CD4-positive, CD25-positive, alpha-beta regulatory T cell (primary cell): ENCODE results near the gene UBE4B. TPM values are rescaled to one million over a fixed set of nuclear protein-coding genes. Genes with fewer than 3 reads are reported as not detected.

Source experiments
- ATAC-seq, 2 donors: fragments of 150-1000 bp; cut with Tn5 transposase; one replicate each; pipeline ENCODE4 v1.10.0; 2021; ENCODE audit warnings: low read depth in 2 of 2, moderate number of reproducible peaks in 2 of 2, moderate library complexity in 1 of 2
- DNase-seq, 3 donors: peaks; one replicate each; pipeline versions ENCODE4 v3.0.0 to v3.0.0-alpha.2; 2012 to 2022; ENCODE audit warnings: mixed read lengths in 1 of 3
- H3K27ac ChIP-seq: one replicate; pipeline ENCODE4 v1.7.0; 2013; ENCODE audit warnings: mild to moderate bottlenecking, low read length; ENCODE audit not compliant: insufficient read depth, poor library complexity, severe bottlenecking
- H3K27me3 ChIP-seq: one replicate; pipeline ENCODE4 v1.7.0; 2013; ENCODE audit warnings: low read length; ENCODE audit not compliant: control insufficient read depth, insufficient read depth
- H3K36me3 ChIP-seq: one replicate; pipeline ENCODE4 v1.7.0; 2013; ENCODE audit warnings: mild to moderate bottlenecking, low read length, moderate library complexity; ENCODE audit not compliant: control insufficient read depth, insufficient read depth
- H3K4me1 ChIP-seq: 2 replicates; pipeline ENCODE4 v1.7.0; 2013; ENCODE audit warnings: mild to moderate bottlenecking, low read length; ENCODE audit not compliant: insufficient read depth, control insufficient read depth, poor library complexity, severe bottlenecking
- H3K4me3 ChIP-seq: one replicate; pipeline ENCODE4 v1.7.0; 2013; ENCODE audit warnings: low read depth, mild to moderate bottlenecking, low read length, moderate library complexity
- H3K9me3 ChIP-seq, 2 experiments: 1 replicate in 1 of 2; 2 replicates in 1 of 2; pipeline ENCODE4 v1.7.0; 2013; ENCODE audit warnings: low read length in 2 of 2, mild to moderate bottlenecking in 1 of 2, moderate library complexity in 1 of 2; ENCODE audit not compliant: control insufficient read depth in 2 of 2
- H3K27ac Mint-ChIP-seq, 3 donors: one replicate each; pipeline ENCODE4 v1.8.0; 2020 to 2022; ENCODE audit warnings: mild to moderate bottlenecking in 3 of 3, mixed read lengths in 3 of 3, moderate library complexity in 2 of 3
- H3K27me3 Mint-ChIP-seq: one replicate; pipeline ENCODE4 v1.8.0; 2022; ENCODE audit warnings: mild to moderate bottlenecking, mixed read lengths
- H3K36me3 Mint-ChIP-seq: one replicate; pipeline ENCODE4 v1.8.0; 2020; ENCODE audit warnings: mixed read lengths
- H3K4me1 Mint-ChIP-seq, 4 donors: one replicate each; pipeline ENCODE4 v1.8.0; 2020 to 2022; ENCODE audit warnings: mixed read lengths in 4 of 4, mild to moderate bottlenecking in 1 of 4
- H3K4me3 Mint-ChIP-seq, 4 donors: one replicate each; pipeline ENCODE4 v1.8.0; 2020 to 2022; ENCODE audit warnings: mild to moderate bottlenecking in 4 of 4, mixed read lengths in 4 of 4, moderate library complexity in 3 of 4
- H3K9me3 Mint-ChIP-seq, 7 donors: one replicate each; pipeline ENCODE4 v1.8.0; 2020 to 2022; ENCODE audit warnings: mixed read lengths in 7 of 7, mild to moderate bottlenecking in 3 of 7, moderate library complexity in 2 of 7
- polyA plus RNA-seq, 4 donors: library from polyadenylated mRNA; unstranded; fragments of 300-500 nt; fragmentation: Illumina TruSeq; gene quantifications; one replicate each; pipeline ENCODE4 v1.2.3, GENCODE V29; 2021
- total RNA-seq: library from RNA; stranded (reverse); gene quantifications from one replicate; pipeline ENCODE4 v1.2.3, GENCODE V29; 2022

UBE4B gene
- total and polyA plus RNA-seq, 5 donors from 2014 or later: 8.0 to 38.7 (median 9.3) TPM

DNA sequence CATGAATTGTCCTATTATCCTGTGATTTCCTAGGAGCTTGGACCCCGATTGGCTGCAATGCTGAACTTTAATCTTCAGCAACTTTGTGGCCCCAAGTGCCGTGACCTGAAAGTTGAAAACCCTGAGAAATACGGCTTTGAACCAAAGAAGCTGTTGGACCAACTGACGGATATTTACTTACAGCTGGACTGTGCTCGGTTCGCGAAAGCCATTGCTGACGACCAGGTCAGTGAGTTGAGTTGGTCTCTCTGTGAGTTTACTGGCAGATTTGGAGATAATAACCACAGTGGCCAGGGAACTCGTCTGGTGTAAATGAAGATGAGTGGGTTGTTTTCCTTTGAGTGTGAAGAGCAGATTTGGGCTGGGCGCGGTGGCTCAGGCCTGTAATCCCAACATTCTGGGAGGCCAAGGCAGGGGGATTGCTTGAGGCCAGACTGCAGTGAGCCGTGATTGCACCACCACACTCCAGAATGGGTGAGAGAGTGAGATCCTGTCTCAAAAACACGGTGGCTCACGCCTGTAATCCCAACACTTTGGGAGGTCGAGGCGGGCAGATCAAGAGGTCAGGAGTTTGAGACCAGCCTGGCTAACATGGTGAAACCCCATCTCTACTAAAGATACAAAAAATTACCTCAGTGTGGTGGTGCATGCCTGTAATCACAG, 138.5 kb downstream of the UBE4B start:
- Mint-ChIP-seq H3K4me3 (no peak overlapping the region), H3K36me3 (peaks cover 47% of the 10 kb centered on the region), H3K27me3 (no peaks in the 10 kb centered on the region), H3K27ac (peak overlapping the region in 2 of 3 donors; percentile 29 to 79), H3K9me3 (peaks cover 0 to 6% (median 2%) of the 10 kb centered on the region in 7 donors), H3K4me1 (peaks cover 9 to 22% (median 18%) of the 10 kb centered on the region in 4 donors)
- Histone ChIP-seq H3K27me3 (no peaks in the 10 kb centered on the region), H3K4me1 (peaks cover 15% of the 10 kb centered on the region), H3K4me3 (no peak overlapping the region), H3K27ac (no peak overlapping the region), H3K36me3 (peaks cover 47% of the 10 kb centered on the region), H3K9me3 (no peaks in the 10 kb centered on the region)
- DNase-seq (no peak), ATAC-seq (no peak)

DNA sequence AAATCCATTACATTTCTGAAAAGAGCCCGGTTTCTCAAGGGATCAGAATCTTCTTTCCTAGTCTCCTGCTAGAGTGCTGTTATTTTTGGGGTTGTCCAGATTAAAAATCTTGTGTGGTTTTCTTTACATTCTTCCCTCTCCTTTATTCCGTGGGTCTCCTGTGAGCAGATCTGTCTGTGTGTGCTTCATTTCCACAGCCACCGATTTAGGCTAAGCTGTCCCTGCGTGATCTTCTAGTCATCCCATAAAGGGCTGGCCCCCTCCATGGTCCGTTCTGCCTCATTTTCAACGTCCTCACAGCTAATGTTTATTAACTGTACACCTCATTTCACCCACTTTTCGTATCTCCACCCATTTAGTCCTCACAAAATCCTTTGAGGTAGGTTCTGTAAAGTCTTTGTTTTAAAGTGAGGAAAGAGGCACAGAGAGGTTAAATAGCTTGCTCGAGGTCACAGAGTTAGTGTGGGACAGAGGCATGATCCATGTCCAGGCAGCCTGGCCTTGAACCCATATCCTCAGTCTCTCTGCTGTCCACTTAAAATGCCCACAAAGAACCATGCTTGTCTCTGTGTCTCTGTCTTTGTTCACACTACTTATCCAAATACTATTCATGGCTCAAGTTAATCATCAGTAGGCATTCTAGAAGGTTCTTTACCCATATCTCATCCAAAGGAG, 139.4 kb downstream of the UBE4B start:
- DNase-seq (no peak), ATAC-seq (no peak)
- Mint-ChIP-seq H3K4me1 (peaks cover 11 to 22% (median 18%) of the 10 kb centered on the region in 4 donors), H3K4me3 (no peak overlapping the region), H3K27ac (peak overlapping the region in 2 of 3 donors; percentile 63 to 91), H3K36me3 (peaks cover 50% of the 10 kb centered on the region), H3K27me3 (no peaks in the 10 kb centered on the region), H3K9me3 (peaks cover 0 to 6% (median 2%) of the 10 kb centered on the region in 7 donors)
- H3K27me3 ChIP-seq: no peaks in the 10 kb centered on the region
- no peaks in the 10 kb centered on the region for H3K9me3 ChIP-seq
- H3K4me3 ChIP-seq: no peak overlapping the region
- no peak overlapping the region for H3K27ac ChIP-seq
- peaks cover 15% of the 10 kb centered on the region for H3K4me1 ChIP-seq
- peaks cover 47% of the 10 kb centered on the region for H3K36me3 ChIP-seq

DNA sequence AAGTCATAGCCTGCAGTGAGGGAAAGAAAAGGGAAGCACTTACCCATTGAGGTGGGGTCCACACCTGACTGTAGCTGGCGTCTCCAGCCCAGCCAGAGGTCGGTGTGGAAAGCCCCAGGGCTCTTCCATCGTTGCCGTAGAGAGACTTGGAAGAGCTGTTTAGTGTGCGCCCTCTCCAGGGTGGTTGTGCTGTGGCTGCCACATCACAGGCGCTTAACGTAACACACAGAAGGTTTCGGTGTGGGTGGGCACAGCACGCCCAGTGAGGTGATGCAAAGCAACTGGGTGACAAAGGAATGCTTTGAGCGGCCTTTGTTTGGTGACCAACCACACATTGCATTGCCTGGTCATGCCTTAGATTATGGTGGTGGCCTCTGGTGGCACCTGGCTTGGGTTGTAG, 140.8 kb downstream of the UBE4B start:
- peaks cover 41% of the 10 kb centered on the region for H3K36me3 ChIP-seq
- no peaks in the 10 kb centered on the region for H3K27me3 Mint-ChIP-seq
- no peak for DNase-seq
- no peak overlapping the region for H3K27ac ChIP-seq
- no peak overlapping the region for H3K4me3 Mint-ChIP-seq
- no peak overlapping the region for H3K27ac Mint-ChIP-seq
- H3K4me1 Mint-ChIP-seq: peaks cover 11 to 20% (median 18%) of the 10 kb centered on the region in 4 donors
- no peaks in the 10 kb centered on the region for H3K27me3 ChIP-seq
- H3K36me3 Mint-ChIP-seq: peaks cover 47% of the 10 kb centered on the region
- no peak for ATAC-seq
- H3K9me3 ChIP-seq: no peaks in the 10 kb centered on the region
- H3K4me1 ChIP-seq: peaks cover 15% of the 10 kb centered on the region
- no peak overlapping the region for H3K4me3 ChIP-seq
- peaks cover 0 to 6% (median 2%) of the 10 kb centered on the region in 7 donors for H3K9me3 Mint-ChIP-seq

DNA sequence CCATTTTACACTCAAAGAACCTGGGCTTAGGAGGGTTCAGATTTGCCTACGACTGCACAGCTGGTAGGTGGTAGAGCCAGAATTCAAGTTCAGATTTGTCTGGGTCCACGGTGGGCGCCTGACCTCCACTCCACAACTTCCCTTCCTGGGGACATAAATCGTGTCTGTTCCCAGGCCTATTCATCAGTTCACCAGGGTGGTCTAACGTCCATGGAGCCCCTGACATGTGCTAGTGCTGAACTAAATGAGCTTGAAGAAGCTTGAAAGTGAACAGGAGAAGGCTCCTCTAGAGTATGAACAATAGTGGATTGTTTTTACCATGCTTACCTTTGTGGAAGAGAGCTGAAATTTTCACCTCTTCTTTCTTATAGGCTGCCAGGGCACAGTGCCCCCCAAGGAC, 145.1 kb downstream of the UBE4B start:
- Mint-ChIP-seq H3K27ac (no peak overlapping the region), H3K9me3 (peaks cover 0 to 6% (median 2%) of the 10 kb centered on the region in 7 donors), H3K27me3 (no peaks in the 10 kb centered on the region), H3K4me1 (peaks cover 0 to 8% (median 2%) of the 10 kb centered on the region in 4 donors), H3K4me3 (no peak overlapping the region), H3K36me3 (peaks cover 39% of the 10 kb centered on the region)
- Histone ChIP-seq H3K4me1 (no peaks in the 10 kb centered on the region), H3K27ac (no peak overlapping the region), H3K27me3 (no peaks in the 10 kb centered on the region), H3K9me3 (no peaks in the 10 kb centered on the region), H3K4me3 (no peak overlapping the region), H3K36me3 (peaks cover 40% of the 10 kb centered on the region)
- DNase-seq (no peak), ATAC-seq (no peak)

DNA sequence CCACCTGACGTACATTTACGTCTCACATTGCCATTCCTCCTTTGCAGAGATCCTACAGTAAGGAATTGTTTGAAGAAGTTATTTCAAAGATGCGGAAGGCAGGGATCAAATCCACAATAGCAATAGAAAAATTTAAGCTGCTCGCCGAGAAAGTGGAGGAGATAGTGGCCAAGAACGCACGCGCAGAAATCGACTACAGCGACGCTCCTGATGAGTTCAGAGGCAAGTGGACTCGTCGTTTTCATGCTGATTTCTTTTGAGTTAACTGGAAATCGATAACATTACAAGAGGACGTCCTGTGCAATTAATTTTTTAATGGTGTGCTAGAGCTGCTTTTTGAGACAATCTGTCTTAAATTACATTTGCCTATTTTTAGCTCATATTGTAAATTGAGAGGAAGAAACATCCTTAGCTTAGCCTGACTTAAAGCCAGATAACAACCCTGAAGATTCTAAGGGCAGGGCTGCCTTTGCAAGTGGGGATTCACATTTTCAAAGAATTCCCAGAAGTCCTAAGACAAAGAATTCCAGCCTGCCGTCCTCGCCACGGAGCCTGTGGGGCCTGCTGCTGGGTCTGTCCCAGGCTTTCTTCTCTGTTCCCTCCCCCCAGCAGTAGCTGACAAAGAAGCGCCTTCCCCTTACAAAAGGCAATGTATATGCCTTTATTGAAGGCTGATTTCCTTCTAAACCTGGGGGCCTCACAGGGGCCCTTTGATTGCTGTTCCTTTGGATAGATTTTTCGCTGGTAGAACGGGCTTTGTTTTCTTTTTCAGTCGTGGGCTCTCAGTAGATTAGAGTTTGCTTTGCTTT, 146.0 kb downstream of the UBE4B start:
- Mint-ChIP-seq H3K27me3 (no peaks in the 10 kb centered on the region), H3K27ac (no peak overlapping the region), H3K4me3 (no peak overlapping the region), H3K36me3 (peaks cover 39% of the 10 kb centered on the region), H3K4me1 (peaks cover 0 to 8% (median 2%) of the 10 kb centered on the region in 4 donors), H3K9me3 (peaks cover 0 to 6% (median 2%) of the 10 kb centered on the region in 7 donors)
- Histone ChIP-seq H3K27ac (no peak overlapping the region), H3K36me3 (peaks cover 36% of the 10 kb centered on the region), H3K4me1 (no peaks in the 10 kb centered on the region), H3K27me3 (no peaks in the 10 kb centered on the region), H3K4me3 (no peak overlapping the region), H3K9me3 (no peaks in the 10 kb centered on the region)
- ATAC-seq (no peak), DNase-seq (no peak)

DNA sequence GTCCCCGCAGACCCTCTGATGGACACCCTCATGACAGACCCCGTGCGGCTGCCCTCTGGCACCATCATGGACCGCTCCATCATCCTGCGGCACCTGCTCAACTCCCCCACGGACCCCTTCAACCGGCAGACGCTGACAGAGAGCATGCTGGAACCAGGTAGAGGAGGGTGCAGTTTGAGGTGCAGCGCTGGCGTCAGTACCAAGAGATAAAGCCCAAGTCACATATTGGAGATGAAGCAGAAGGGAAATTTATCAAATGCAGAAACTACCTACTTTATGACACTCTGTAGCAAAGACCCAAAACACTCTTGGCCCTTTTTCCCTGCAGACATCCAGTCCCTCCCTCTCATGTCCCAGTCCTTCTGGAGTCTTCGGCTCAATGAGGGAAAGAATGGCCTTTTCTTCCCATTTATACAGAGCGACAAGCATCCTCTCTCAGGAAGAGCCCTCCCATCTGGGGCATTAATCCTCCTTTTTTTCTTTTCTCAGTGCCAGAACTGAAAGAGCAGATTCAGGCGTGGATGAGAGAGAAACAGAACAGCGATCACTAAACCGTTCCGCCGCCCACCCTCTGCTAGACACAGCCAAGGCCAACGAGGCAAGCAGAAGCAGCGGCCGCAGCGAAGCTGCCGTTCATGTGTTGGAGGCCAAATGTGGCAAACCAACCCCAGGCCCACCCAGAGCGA, 146.8 kb downstream of the UBE4B start:
- Histone ChIP-seq H3K4me1 (no peaks in the 10 kb centered on the region), H3K4me3 (no peak overlapping the region), H3K36me3 (peaks cover 36% of the 10 kb centered on the region), H3K9me3 (no peaks in the 10 kb centered on the region), H3K27me3 (no peaks in the 10 kb centered on the region), H3K27ac (no peak overlapping the region)
- Mint-ChIP-seq H3K27ac (no peak overlapping the region), H3K36me3 (peaks cover 39% of the 10 kb centered on the region), H3K4me3 (no peak overlapping the region), H3K9me3 (peaks cover 0 to 6% (median 2%) of the 10 kb centered on the region in 7 donors), H3K4me1 (peaks cover 0 to 8% (median 2%) of the 10 kb centered on the region in 4 donors), H3K27me3 (no peaks in the 10 kb centered on the region)
- no peak for DNase-seq
- ATAC-seq: no peak

DNA sequence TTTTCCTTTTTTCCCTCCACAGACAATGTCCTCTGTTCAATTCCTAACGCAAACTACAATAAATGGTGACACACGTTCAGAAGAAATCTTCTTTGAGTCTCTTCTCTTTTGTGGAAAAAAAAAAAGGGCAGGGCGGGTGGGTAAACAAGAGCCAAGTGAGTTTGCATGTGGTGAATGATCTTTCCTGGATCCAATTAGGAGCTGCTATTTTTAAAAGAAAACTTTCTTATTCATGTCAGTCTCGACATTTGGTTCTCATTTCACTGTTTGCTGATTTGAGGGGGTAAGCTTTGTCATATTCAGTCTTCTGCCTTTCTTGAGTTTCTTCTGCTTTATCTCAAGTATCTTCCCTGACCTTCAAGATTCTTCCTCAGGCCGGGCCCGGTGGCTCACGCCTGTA, 148.4 kb downstream of the UBE4B start:
- Histone ChIP-seq H3K4me1 (no peaks in the 10 kb centered on the region), H3K36me3 (peaks cover 27% of the 10 kb centered on the region), H3K27ac (no peak overlapping the region), H3K4me3 (no peak overlapping the region), H3K27me3 (no peaks in the 10 kb centered on the region), H3K9me3 (no peaks in the 10 kb centered on the region)
- Mint-ChIP-seq H3K9me3 (no peaks in the 10 kb centered on the region), H3K27me3 (no peaks in the 10 kb centered on the region), H3K36me3 (peaks cover 27% of the 10 kb centered on the region), H3K27ac (no peak overlapping the region), H3K4me3 (no peak overlapping the region), H3K4me1 (peaks cover 0 to 3% (median 2%) of the 10 kb centered on the region in 4 donors)
- ATAC-seq (no peak), DNase-seq (no peak)
